K562 (cell line): ENCODE data around the gene ADM5. TPM values are rescaled to one million over a fixed set of nuclear protein-coding genes. Genes with fewer than 3 reads are reported as not detected.

Source experiments
- CBFA2T3 ChIP-seq: fragments of 450-650 bp; IDR thresholded peaks from 2 replicates; pipeline ENCODE4 v1.6.1; 2017
- CC2D1A ChIP-seq: fragments of 450-650 bp; IDR thresholded peaks from 2 replicates; pipeline ENCODE4 v1.6.1; 2017; ENCODE audit warnings: mild to moderate bottlenecking
- E2F3 ChIP-seq: fragments of 250-450 bp; sonication (Bioruptor Pico); IDR thresholded peaks from 2 replicates; pipeline ENCODE4 v1.4.0; 2020; ENCODE audit warnings: mild to moderate bottlenecking
- HDAC6 ChIP-seq: IDR thresholded peaks from 2 replicates; pipeline ENCODE4 v1.6.1; 2012; ENCODE audit warnings: low read depth, mild to moderate bottlenecking, control low read depth, inconsistent platforms, low read length, moderate library complexity
- HMGXB4 ChIP-seq: sonication (generic); formaldehyde crosslinking; IDR thresholded peaks from 2 replicates; pipeline ENCODE4 v1.8.1; 2023; ENCODE audit warnings: mild to moderate bottlenecking, missing genetic modification reagents
- IFI16 ChIP-seq: fragments of 250-450 bp; sonication (Bioruptor Pico); IDR thresholded peaks from 2 replicates; pipeline ENCODE4 v2.1.2; 2022; ENCODE audit warnings: mild to moderate bottlenecking, inconsistent platforms
- MYC ChIP-seq, 2 experiments: fragments of 250-450 bp in 1 of 2; sonication (Bioruptor Pico) in 1 of 2; IDR thresholded peaks; 2 replicates each; pipeline versions ENCODE4 v1.5.1 to v1.6.1; 2012 to 2021; ENCODE audit warnings: low read depth in 2 of 2, borderline replicate concordance in 1 of 2, improper control_type of control experiment in 1 of 2, low read length in 1 of 2, mild to moderate bottlenecking in 1 of 2, moderate library complexity in 1 of 2
- NUFIP1 ChIP-seq: fragments of 450-650 bp; IDR thresholded peaks from 2 replicates; pipeline ENCODE4 v1.6.1; 2018; ENCODE audit not compliant: partially characterized antibody
- PML ChIP-seq: IDR thresholded peaks from 2 replicates; pipeline ENCODE4 v1.6.1; 2012; ENCODE audit warnings: low read length, inconsistent platforms
- SREBF1 ChIP-seq: fragments of 150-350 bp; IDR thresholded peaks from 2 replicates; pipeline ENCODE4 v1.6.1; 2014; ENCODE audit warnings: antibody characterized with exemption, low read depth, low read length, borderline replicate concordance
- TARDBP ChIP-seq: fragments of 450-650 bp; IDR thresholded peaks from 2 replicates; pipeline ENCODE4 v1.6.1; 2016
- THRB ChIP-seq: fragments of 450-650 bp; formaldehyde crosslinking; conservative IDR thresholded peaks from 2 replicates; pipeline ENCODE4 v1.4.0; 2022; ENCODE audit warnings: mild to moderate bottlenecking, missing genetic modification characterization
- ZNF134 ChIP-seq: fragments of 250-450 bp; sonication (Bioruptor Pico); conservative IDR thresholded peaks from 2 replicates; pipeline ENCODE4 v1.4.0; 2020
- ZNF589 ChIP-seq: fragments of 200-800 bp; sonication (Bioruptor generic); IDR thresholded peaks from 2 replicates; pipeline ENCODE4 v1.6.1; 2016; ENCODE audit warnings: low read depth, missing genetic modification characterization, missing compliant biosample characterization
- ZNF75A ChIP-seq: fragments of 450-650 bp; formaldehyde crosslinking; IDR thresholded peaks from 2 replicates; pipeline ENCODE4 v1.4.0; 2020; ENCODE audit warnings: mild to moderate bottlenecking
- polyA plus RNA-seq, 8 experiments: library from polyadenylated mRNA; depleted of rRNA in 4 of 8; stranded (reverse) in 5 of 8; unstranded in 3 of 8; fragments of >200 nt; fragmentation: Nextera tagmentation in 2 of 8; fragmentation: Illumina TruSeq in 1 of 8; extraction: Ambion mirVana in 2 of 8; extraction: Trizol in 1 of 8; gene quantifications; 2 replicates each; pipeline versions ENCODE4 v1.2.1 to v1.2.3, GENCODE V29; 2011 to 2014; ENCODE audit warnings: inconsistent platforms in 1 of 8, missing spikeins in 1 of 8
- total RNA-seq, 7 experiments: library from RNA; depleted of rRNA in 6 of 7; stranded (reverse); fragments of >200 nt in 6 of 7; fragmentation: Illumina TruSeq in 2 of 7; extraction: Trizol in 2 of 7; gene quantifications; 2 replicates each; pipeline versions ENCODE4 v1.2.1 to v1.2.3, GENCODE V29; 2011 to 2021; ENCODE audit warnings: low replicate concordance in 1 of 7
- TF ChIP-seq, protein P1 (sequence below): IDR thresholded peaks from 2 replicates; pipeline ENCODE4 v1.6.1; 2012; ENCODE audit warnings: low read depth, low read length, improper control_type of control experiment, borderline replicate concordance
- TF ChIP-seq, protein P2 (sequence below): sonication (generic); formaldehyde crosslinking; IDR thresholded peaks from 2 replicates; pipeline ENCODE4 v1.8.0; 2023; ENCODE audit warnings: mild to moderate bottlenecking, missing genetic modification reagents

Gene ADM5
- total and polyA plus RNA-seq, 9 of the 15 experiments (the other 6 are each of a cell fraction or from before 2014, with no cell fraction given): 0.13 to 8.4 (median 2.0) TPM; not detected in 1

DNA sequence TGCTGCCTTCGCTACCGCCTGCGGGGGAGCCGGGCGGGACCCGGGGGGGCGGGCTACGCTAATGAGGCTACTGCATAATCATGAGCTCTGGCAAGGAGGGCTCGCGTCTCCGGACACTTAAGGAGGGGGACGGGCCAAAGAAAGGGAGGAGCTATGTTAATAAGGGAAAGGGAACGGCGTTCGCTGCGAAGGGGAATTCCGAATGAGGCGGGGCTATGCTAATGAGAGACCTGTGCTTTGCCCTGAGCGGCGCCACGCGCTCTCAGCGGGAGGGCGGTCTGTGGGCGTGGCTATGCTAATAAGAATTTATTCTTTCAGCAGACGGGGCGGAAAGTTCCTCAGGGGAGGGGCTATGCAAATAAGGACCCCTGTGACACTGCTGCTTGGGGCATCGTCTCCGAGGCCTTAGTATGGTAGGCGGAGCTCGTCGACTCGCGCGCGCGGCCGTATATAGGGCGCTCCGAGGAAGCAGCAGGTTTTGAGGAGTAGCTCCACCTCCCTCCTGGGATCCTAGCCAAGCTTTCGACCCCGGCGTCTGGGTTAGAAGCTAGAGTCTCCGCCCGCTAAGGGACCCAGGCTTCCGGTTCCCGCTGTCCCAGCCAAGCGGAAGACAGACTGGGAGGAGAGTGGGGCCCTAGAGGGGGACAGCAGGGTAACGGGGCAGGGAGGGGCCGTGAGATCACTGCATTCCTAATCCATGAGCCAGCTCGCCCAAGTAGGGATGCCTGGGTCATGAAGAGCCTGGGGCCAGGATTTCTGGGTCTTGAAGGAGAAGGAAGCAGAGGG, 49.1 kb upstream of the ADM5 start, which contains the start of gene RRAS (continued):
- TF ChIP-seq ZNF134: no peak
- TF ChIP-seq, protein P1, sequence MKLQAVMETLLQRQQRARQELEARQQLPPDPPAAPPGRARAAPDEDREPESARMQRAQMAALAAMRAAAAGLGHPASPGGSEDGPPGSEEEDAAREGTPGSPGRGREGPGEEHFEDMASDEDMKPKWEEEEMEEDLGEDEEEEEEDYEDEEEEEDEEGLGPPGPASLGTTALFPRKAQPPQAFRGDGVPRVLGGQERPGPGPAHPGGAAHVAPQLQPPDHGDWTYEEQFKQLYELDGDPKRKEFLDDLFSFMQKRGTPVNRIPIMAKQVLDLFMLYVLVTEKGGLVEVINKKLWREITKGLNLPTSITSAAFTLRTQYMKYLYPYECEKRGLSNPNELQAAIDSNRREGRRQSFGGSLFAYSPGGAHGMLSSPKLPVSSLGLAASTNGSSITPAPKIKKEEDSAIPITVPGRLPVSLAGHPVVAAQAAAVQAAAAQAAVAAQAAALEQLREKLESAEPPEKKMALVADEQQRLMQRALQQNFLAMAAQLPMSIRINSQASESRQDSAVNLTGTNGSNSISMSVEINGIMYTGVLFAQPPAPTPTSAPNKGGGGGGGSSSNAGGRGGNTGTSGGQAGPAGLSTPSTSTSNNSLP: 0 out of 2 replicates have a peak, but pooled peaks have one; percentile 25
- no peak for TF ChIP-seq CBFA2T3
- no peak for TF ChIP-seq SREBF1
- TF ChIP-seq CC2D1A: no peak
- TF ChIP-seq HMGXB4 (CRISPR knock-in tag): no peak; the same call in 1 of the 2 replicates
- TF ChIP-seq ZNF75A (CRISPR knock-in tag): no peak
- no peak for TF ChIP-seq E2F3
- TF ChIP-seq, protein P2, sequence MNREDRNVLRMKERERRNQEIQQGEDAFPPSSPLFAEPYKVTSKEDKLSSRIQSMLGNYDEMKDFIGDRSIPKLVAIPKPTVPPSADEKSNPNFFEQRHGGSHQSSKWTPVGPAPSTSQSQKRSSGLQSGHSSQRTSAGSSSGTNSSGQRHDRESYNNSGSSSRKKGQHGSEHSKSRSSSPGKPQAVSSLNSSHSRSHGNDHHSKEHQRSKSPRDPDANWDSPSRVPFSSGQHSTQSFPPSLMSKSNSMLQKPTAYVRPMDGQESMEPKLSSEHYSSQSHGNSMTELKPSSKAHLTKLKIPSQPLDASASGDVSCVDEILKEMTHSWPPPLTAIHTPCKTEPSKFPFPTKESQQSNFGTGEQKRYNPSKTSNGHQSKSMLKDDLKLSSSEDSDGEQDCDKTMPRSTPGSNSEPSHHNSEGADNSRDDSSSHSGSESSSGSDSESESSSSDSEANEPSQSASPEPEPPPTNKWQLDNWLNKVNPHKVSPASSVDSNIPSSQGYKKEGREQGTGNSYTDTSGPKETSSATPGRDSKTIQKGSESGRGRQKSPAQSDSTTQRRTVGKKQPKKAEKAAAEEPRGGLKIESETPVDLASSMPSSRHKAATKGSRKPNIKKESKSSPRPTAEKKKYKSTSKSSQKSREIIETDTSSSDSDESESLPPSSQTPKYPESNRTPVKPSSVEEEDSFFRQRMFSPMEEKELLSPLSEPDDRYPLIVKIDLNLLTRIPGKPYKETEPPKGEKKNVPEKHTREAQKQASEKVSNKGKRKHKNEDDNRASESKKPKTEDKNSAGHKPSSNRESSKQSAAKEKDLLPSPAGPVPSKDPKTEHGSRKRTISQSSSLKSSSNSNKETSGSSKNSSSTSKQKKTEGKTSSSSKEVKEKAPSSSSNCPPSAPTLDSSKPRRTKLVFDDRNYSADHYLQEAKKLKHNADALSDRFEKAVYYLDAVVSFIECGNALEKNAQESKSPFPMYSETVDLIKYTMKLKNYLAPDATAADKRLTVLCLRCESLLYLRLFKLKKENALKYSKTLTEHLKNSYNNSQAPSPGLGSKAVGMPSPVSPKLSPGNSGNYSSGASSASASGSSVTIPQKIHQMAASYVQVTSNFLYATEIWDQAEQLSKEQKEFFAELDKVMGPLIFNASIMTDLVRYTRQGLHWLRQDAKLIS (CRISPR knock-in tag): peak; percentile 81; the same call in 1 of the 2 replicates
- no peak for TF ChIP-seq ZNF589 (CRISPR knock-in tag)
- TF ChIP-seq THRB: no peak
- TF ChIP-seq PML: peak; percentile 66; the same call in 1 of the 2 replicates
- no peak for TF ChIP-seq HDAC6
- peak; percentile 87 for TF ChIP-seq MYC (IDR thresholded peaks at IDR 0.05; ENCODE audit: low read depth, low read length)
- TF ChIP-seq MYC (CRISPR knock-in tag; IDR thresholded peaks at IDR 0.05; ENCODE audit: borderline replicate concordance, low read depth): no peak
- no peak for TF ChIP-seq NUFIP1
- no peak for TF ChIP-seq IFI16 (CRISPR knock-in tag)
- peak; percentile 49; the same call in 1 of the 2 replicates for TF ChIP-seq TARDBP
